ENCODE data around the gene HEATR5A.

DNA sequence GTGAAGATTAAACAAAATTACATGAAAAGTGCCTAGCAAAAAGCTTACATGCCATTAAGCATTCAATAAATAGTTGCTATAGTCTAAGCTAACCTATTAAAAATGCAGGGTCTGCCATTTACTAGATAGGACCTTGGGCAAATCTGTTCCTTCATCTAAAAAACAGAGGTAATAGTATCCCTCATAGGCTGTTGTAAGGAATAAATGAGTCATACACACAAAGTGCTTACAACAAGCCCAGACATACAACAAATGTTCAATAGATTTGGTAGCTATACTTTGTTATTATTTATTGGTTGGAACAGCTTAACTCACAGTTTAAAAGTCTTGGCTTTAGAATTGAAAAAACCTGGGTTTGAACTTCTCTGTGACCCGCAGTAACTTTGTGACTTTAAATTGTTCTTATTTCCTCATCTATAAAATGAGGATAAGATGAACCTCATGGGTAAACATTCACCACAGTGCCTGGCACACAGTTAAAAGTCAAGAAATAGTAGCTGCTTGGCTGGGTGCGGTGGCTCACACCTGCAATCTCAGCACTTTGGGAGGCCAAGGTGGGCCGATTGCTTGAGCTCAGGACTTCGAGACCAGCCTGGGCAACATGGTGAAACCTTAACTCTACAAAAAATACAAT is 24.7 kb downstream of the HEATR5A start:
- TF ChIP-seq, protein P1, sequence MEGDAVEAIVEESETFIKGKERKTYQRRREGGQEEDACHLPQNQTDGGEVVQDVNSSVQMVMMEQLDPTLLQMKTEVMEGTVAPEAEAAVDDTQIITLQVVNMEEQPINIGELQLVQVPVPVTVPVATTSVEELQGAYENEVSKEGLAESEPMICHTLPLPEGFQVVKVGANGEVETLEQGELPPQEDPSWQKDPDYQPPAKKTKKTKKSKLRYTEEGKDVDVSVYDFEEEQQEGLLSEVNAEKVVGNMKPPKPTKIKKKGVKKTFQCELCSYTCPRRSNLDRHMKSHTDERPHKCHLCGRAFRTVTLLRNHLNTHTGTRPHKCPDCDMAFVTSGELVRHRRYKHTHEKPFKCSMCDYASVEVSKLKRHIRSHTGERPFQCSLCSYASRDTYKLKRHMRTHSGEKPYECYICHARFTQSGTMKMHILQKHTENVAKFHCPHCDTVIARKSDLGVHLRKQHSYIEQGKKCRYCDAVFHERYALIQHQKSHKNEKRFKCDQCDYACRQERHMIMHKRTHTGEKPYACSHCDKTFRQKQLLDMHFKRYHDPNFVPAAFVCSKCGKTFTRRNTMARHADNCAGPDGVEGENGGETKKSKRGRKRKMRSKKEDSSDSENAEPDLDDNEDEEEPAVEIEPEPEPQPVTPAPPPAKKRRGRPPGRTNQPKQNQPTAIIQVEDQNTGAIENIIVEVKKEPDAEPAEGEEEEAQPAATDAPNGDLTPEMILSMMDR (IDR thresholded peaks at IDR 0.05): no peak
- TF ChIP-seq POLR2AphosphoS5 (IDR thresholded peaks at IDR 0.05) (no peak), EP300 (IDR thresholded peaks at IDR 0.05) (no peak)
